Measurements from ENCODE around the gene FRMD8. TPM values are rescaled to one million over a fixed set of nuclear protein-coding genes. Genes with fewer than 3 reads are reported as not detected.

The FRMD8 gene
- total and polyA plus RNA-seq, 2 donors (not counting 1 experiment from before 2014, with no cell fraction given) = 14.9 to 15.3 TPM

- DNase-seq (ENCODE audit: low read depth in 2 of 2) = peak; percentile 35 to 36
- Histone ChIP-seq H3K4me1 (ENCODE audit: control insufficient read depth, extremely low read depth, insufficient read depth, low read length) (peaks cover 24% of the 10 kb centered on the region), H3K4me3 (replicated peaks in 1 of 4; ENCODE audit: control extremely low read depth in 1 of 4, insufficient read depth in 1 of 4, low read depth in 3 of 4, low read length in 4 of 4) (peak overlapping the region in 2 of 4 experiments; percentile 17 to 34), H3K4me2 (ENCODE audit: extremely low read depth, insufficient read depth, low read length) (peak overlapping the region; percentile 54), H3K79me2 (ENCODE audit: control insufficient read depth, insufficient read depth, low read length) (peaks cover 53% of the 10 kb centered on the region), H2AFZ (ENCODE audit: low read length) (no peak overlapping the region), H3K9ac (ENCODE audit: insufficient read depth, low read length) (peak overlapping the region; percentile 28), H3K36me3 (ENCODE audit: control insufficient read depth, insufficient read depth, low read length) (peaks cover 23% of the 10 kb centered on the region), H3K27me3 (ENCODE audit: control insufficient read depth, insufficient read depth, low read length) (no peaks in the 10 kb centered on the region), H3K27ac (ENCODE audit: insufficient read depth, low read length) (peak overlapping the region; percentile 56), H4K20me1 (ENCODE audit: control insufficient read depth, extremely low read depth, insufficient read depth, low read length) (no peaks in the 10 kb centered on the region), H3K9me3 (ENCODE audit: control insufficient read depth, insufficient read depth, low read depth, low read length) (no peaks in the 10 kb centered on the region)
- no peak for TF ChIP-seq EZH2 (IDR thresholded peaks at IDR 0.05; ENCODE audit: low read length, missing control alignments)
- TF ChIP-seq CTCF (conservative IDR thresholded peaks at IDR 0.05 in 1 of 2, IDR thresholded peaks at IDR 0.05 in 1 of 2; ENCODE audit: low read depth in 1 of 2, low read length in 2 of 2) = no peak
Observed at GRCh38 chr11:65390996-65391395, 4.6 kb downstream of the FRMD8 start.

- Histone ChIP-seq H4K20me1 (ENCODE audit: control insufficient read depth, extremely low read depth, insufficient read depth, low read length) (no peaks in the 10 kb centered on the region), H3K4me1 (ENCODE audit: control insufficient read depth, extremely low read depth, insufficient read depth, low read length) (peaks cover 22% of the 10 kb centered on the region), H3K27ac (ENCODE audit: insufficient read depth, low read length) (no peak overlapping the region)
Observed at GRCh38 chr11:65392186-65392829, 5.9 kb downstream of the FRMD8 start.

GRCh38 chr11:65392899-65393298 lies 6.5 kb downstream of the FRMD8 start:
- H3K4me3 ChIP-seq (replicated peaks in 1 of 4; ENCODE audit: control extremely low read depth in 1 of 4, insufficient read depth in 1 of 4, low read depth in 3 of 4, low read length in 4 of 4) = no peak overlapping the region

More at GRCh38 chr11:65392186-65392829, 5.9 kb downstream of the FRMD8 start:
- Histone ChIP-seq H3K79me2 (ENCODE audit: control insufficient read depth, insufficient read depth, low read length) (peaks cover 46% of the 10 kb centered on the region), H3K27me3 (ENCODE audit: control insufficient read depth, insufficient read depth, low read length) (no peaks in the 10 kb centered on the region), H3K36me3 (ENCODE audit: control insufficient read depth, insufficient read depth, low read length) (peaks cover 31% of the 10 kb centered on the region), H3K4me3 (replicated peaks in 1 of 4; ENCODE audit: control extremely low read depth in 1 of 4, insufficient read depth in 1 of 4, low read depth in 3 of 4, low read length in 4 of 4) (no peak overlapping the region), H3K9me3 (ENCODE audit: control insufficient read depth, insufficient read depth, low read depth, low read length) (no peaks in the 10 kb centered on the region), H3K4me2 (ENCODE audit: extremely low read depth, insufficient read depth, low read length) (no peak overlapping the region), H3K9ac (ENCODE audit: insufficient read depth, low read length) (no peak overlapping the region), H2AFZ (ENCODE audit: low read length) (no peak overlapping the region)
- no peak for DNase-seq (ENCODE audit: low read depth in 2 of 2)
- TF ChIP-seq CTCF (conservative IDR thresholded peaks at IDR 0.05 in 1 of 2, IDR thresholded peaks at IDR 0.05 in 1 of 2; ENCODE audit: low read depth in 1 of 2, low read length in 2 of 2) (no peak), EZH2 (IDR thresholded peaks at IDR 0.05; ENCODE audit: low read length, missing control alignments) (no peak)

More at GRCh38 chr11:65392899-65393298, 6.5 kb downstream of the FRMD8 start:
- no peaks in the 10 kb centered on the region for H4K20me1 ChIP-seq (ENCODE audit: control insufficient read depth, extremely low read depth, insufficient read depth, low read length)
- peaks cover 22% of the 10 kb centered on the region for H3K4me1 ChIP-seq (ENCODE audit: control insufficient read depth, extremely low read depth, insufficient read depth, low read length)
- H3K9me3 ChIP-seq (ENCODE audit: control insufficient read depth, insufficient read depth, low read depth, low read length) = no peaks in the 10 kb centered on the region
- H3K4me2 ChIP-seq (ENCODE audit: extremely low read depth, insufficient read depth, low read length) = no peak overlapping the region
- H3K27ac ChIP-seq (ENCODE audit: insufficient read depth, low read length) = no peak overlapping the region
- peaks cover 42% of the 10 kb centered on the region for H3K79me2 ChIP-seq (ENCODE audit: control insufficient read depth, insufficient read depth, low read length)
- no peaks in the 10 kb centered on the region for H3K27me3 ChIP-seq (ENCODE audit: control insufficient read depth, insufficient read depth, low read length)
- H2AFZ ChIP-seq (ENCODE audit: low read length) = no peak overlapping the region
- DNase-seq (ENCODE audit: low read depth in 2 of 2) = no peak
- no peak for TF ChIP-seq EZH2 (IDR thresholded peaks at IDR 0.05; ENCODE audit: low read length, missing control alignments)
- TF ChIP-seq CTCF (conservative IDR thresholded peaks at IDR 0.05 in 1 of 2, IDR thresholded peaks at IDR 0.05 in 1 of 2; ENCODE audit: low read depth in 1 of 2, low read length in 2 of 2) = no peak
- H3K36me3 ChIP-seq (ENCODE audit: control insufficient read depth, insufficient read depth, low read length) = peaks cover 33% of the 10 kb centered on the region
- no peak overlapping the region for H3K9ac ChIP-seq (ENCODE audit: insufficient read depth, low read length)

Measured in fibroblast of lung (primary cell).